WI38 (cell line): Measurements from ENCODE around the gene TDRD9.

Experiments used
- H3K4me3 ChIP-seq: 2 replicates; pipeline ENCODE4 v1.5.1; 2011; ENCODE audit warnings: low read depth, mild to moderate bottlenecking, control low read depth, low read length
- CTCF ChIP-seq: IDR thresholded peaks from 2 replicates; pipeline ENCODE4 v1.5.1; 2012; ENCODE audit warnings: low read depth, mild to moderate bottlenecking, control low read depth, low read length

Gene TDRD9

DNA sequence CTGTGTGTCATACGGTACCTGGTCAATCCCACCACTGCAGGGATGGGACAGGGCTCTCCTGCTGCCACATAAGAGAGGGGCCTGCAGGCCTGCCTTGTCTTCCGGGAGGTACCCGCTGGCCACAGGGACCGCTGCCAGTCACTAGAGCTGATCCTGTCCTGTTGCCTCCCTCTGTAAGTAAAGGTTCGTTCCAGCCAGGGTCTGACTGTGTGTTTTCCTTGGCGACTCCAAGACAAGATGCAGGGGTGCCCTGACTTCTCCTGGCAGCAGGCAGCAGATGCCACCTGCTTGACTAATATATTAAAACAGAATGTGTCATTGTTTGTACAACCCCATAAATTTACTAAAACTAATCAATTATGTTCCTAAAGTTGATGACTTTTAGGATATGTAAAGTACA, 115.8 kb downstream of the TDRD9 start:
- no peak for TF ChIP-seq CTCF
- H3K4me3 ChIP-seq = no peak overlapping the region

DNA sequence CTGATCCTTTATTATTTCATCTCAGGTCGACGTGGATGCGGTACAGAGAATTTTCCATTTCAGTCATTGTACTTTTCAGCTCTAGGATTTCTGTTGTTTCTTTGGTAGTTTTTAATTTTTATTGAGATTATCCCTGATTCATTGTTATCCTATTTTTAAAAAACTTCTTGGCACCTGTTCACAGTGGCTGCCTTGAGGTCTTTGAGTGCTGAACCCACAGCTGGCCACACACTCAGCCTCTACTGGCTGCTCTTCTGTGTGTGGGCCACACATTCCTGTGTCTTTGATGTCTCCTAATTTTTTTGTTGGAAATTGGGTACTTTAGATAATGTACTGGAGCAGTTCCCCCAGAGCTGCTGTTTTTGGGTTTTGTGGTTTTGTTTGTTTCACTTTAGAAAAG, 119.5 kb downstream of the TDRD9 start:
- no peak for TF ChIP-seq CTCF
- H3K4me3 ChIP-seq = no peak overlapping the region

DNA sequence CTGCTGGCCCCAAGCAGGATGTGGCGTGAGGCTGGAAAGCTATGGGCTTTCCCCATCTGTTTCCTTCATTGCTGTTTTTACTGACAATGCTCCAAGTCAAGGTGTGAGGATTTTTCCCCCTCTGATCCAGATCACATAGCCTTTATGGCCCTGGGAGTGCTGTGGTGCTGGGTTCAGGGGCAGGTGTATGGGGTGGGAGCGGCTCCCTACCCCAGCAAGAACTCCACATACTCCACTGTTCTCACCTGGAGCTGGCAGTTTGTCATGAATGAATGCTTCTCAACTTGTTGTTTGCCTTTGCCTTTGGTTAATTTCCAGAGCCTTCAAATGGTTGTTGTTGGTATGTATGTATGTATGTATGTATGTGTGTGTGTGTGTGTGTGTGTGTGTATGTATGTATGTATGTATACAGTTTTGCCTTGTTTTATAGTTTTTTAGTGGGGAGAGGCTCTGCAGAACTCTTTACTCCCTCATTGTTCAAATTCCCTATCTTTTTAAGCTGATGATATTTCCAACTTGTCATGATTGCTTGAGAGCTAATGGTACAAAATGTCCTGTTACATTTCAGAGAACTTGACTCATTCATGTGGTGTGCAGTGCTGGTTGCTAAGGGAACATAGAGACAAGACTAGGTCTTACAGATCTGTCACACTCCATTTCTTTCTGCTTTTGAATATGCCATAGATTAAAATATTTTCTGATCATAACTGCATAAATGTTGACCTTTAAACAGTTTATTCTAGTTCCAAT, 120.7 kb downstream of the TDRD9 start:
- H3K4me3 ChIP-seq = no peak overlapping the region
- no peak for TF ChIP-seq CTCF

DNA sequence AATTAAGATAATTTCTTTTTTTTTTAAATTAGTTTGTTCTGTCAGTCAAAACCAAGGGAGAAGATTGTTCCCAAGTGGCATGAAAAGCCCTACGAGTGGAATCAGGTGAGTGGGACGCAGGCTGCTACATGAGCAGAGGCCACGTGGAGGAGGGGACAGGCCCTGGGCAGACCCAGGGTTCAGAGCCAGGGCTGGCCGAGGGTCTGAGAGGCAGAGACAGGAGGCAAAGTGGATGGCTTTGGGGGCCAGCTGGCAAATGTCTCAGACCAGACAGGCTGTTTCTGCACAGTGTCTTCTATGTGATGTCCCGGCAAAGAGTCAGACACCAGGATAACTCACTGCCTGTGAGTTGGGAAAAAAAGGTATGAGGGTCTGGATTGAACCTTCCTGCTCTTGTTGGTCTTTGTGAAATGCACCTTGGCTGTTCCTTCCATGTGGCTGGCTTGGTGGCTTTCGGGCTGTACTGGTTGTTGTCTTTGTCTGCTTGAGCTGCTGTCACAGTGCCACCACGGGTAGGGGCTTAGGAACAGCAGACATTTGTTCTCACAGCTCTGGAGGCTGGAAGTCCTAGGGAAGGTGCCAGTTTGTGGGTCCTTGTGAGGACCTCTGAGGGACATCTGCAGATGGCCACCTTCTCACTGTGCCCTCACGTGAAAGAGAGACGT, 121.5 kb downstream of the TDRD9 start:
- no peak overlapping the region for H3K4me3 ChIP-seq
- TF ChIP-seq CTCF = no peak

DNA sequence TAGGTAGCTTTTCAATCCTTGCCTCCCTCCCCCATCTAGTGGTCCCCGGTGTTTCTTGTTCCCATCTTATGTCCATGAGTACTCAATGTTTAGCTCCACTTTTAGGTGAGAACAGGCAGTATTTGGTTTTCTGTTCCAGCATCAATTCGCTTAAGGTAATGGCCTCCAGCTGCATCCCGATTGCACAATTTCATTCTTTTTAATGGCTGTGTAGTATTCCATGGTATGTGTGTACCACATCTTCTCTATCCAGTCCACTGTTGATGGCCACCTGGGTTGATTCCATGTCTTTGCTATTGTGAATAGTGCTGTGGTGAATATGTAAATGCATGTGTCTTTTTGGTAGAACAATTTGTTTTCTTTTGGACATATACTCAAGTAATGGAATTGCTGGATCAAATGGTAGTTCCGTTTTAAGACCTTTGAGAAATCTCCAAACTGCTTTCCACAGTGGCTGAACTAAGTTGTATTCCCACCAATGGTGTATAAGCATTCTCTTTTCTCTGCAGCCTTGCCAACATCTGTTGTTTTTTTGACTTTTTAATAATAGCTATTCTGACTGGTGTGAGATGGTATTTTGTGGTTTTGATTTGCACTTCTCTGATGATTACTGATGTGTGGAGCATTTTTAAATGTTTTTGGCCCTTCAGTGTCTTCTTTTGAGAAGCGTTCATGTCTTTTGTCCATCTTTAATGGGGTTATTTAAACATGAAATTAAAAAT, 123.0 kb downstream of the TDRD9 start:
- no peak overlapping the region for H3K4me3 ChIP-seq

DNA sequence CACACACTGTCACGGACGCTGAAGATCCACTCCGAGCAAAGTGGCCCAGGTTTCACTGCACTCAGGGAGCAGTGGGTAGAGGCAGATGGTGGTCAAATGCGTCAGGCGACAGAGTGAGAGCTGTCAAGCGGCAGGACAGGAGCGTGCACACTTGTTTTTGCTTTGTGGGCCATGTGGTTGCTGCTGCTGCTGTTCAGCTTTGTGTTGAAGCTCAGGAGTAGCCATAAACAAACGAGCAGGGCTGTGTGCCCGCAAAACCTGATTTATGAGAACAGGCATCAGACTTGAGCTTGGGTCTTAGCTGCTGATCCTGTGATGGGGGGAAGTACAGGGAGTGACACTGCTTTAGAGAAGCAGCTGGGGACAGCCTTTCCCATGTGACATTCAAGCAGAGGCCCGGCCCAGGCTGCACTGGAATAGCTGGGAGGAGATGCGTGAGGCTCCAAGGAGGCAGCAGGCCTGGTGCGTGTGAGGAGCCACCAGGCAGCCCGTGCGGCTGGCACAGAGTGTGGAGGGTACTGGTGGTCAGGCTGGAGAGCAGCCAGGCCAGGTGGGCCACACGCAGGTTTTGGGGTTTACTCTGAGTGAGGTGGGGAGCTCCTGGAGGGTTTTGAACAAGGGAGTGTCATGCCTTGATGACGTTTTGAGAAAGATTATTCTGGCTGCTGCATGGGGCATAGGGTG, 126.1 kb downstream of the TDRD9 start:
- no peak for TF ChIP-seq CTCF

More for the DNA sequence above, 123.0 kb downstream of the TDRD9 start:
- no peak for TF ChIP-seq CTCF

More for the DNA sequence above, 126.1 kb downstream of the TDRD9 start:
- no peak overlapping the region for H3K4me3 ChIP-seq
